AG04449 (cell line): ENCODE measurements around the gene RNF114.

Experiments
- CTCF ChIA-PET: fragments of 350-600 bp; formaldehyde crosslinking; extraction: SDS; loops from one replicate; lab custom pipeline; 2021; ENCODE audit warnings: antibody characterized with exemption; lab: Yijun Ruan, JAX
- POLR2A ChIA-PET: fragments of 400-600, 350-600 bp; formaldehyde crosslinking; extraction: SDS; loops from one replicate; lab custom pipeline; 2020; ENCODE audit warnings: antibody characterized with exemption, inconsistent platforms; lab: Yijun Ruan, JAX
- DNase-seq: peaks from one replicate; pipeline ENCODE4 v3.0.0-alpha.2; 2010; ENCODE audit warnings: low read depth, low spot score
- H3K4me3 ChIP-seq: 2 replicates; pipeline ENCODE4 v1.5.1; 2011; ENCODE audit warnings: low read depth, mild to moderate bottlenecking, control low read depth, low read length
- CTCF ChIP-seq: IDR thresholded peaks from one replicate; pipeline ENCODE4 v1.5.1; 2011; ENCODE audit warnings: mild to moderate bottlenecking, moderate library complexity, low read length, control low read depth, inconsistent platforms; ENCODE audit not compliant: insufficient read depth; ENCODE audit errors: missing control alignments

The RNF114 gene

DNA sequence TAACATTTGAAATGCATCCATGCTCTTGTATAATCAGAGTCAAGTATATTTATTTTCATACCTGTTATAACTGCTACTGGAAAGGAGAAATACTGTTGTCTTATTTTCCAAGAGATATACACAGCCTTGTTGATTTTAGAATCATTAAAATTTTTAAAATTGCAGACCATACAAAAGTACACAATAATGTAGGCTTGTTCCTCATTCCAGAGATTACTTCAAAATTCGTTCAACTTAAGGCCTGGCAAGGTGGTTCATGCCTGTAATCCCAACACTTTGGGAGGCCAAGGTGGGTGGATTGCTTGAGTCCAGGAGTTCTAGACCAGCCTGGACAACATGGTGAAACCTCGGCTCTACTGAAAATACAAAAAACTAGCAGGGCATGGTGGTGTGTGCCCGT is 6.1 kb downstream of the RNF114 start:
- no peak for DNase-seq
- H3K4me3 ChIP-seq, result no peak overlapping the region
- ChIA-PET POLR2A (no interaction called here), CTCF (interaction anchor here (3.0 kb wide), 1 partner anchor 37 kb away, joined by 11 read pairs; no protein-coding TSS in a partner anchor)
- no peak for TF ChIP-seq CTCF

DNA sequence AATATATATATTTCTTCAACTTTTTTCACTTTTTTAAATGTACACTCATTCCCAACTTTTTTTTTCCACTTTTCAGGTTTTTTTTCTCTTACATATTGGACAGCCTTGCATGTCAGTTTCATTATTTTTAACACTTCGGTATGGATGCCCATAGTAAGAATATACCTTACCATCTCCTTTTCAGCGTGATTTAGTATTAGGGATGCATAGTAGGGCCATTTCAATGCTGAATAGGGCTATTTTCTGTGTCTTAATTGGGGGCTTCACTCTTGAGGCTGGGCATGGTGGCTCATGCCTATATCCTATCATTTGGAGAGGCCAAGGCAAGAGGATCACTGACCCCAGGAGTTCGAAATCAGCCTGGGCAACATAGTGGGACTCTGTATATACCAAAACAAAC is 6.7 kb downstream of the RNF114 start:
- POLR2A ChIA-PET, result no interaction called here
- no peak for DNase-seq
- TF ChIP-seq CTCF, result no peak
- CTCF ChIA-PET, result interaction anchor here (1.1 kb wide), 1 partner anchor 36 kb away, joined by 6 read pairs; no protein-coding TSS in a partner anchor
- no peak overlapping the region for H3K4me3 ChIP-seq

- no peak for TF ChIP-seq CTCF
- ChIA-PET POLR2A (no interaction called here), CTCF (interaction anchor here (0.9 to 1.3 kb wide), 4 partner anchors 31 to 141 kb away, joined by 3 read pairs; no protein-coding TSS in a partner anchor)
- no peak overlapping the region for H3K4me3 ChIP-seq
- no peak for DNase-seq
These were observed 9.1 kb downstream of the RNF114 start for GRCh38 chr20:49945306-49945700.

DNA sequence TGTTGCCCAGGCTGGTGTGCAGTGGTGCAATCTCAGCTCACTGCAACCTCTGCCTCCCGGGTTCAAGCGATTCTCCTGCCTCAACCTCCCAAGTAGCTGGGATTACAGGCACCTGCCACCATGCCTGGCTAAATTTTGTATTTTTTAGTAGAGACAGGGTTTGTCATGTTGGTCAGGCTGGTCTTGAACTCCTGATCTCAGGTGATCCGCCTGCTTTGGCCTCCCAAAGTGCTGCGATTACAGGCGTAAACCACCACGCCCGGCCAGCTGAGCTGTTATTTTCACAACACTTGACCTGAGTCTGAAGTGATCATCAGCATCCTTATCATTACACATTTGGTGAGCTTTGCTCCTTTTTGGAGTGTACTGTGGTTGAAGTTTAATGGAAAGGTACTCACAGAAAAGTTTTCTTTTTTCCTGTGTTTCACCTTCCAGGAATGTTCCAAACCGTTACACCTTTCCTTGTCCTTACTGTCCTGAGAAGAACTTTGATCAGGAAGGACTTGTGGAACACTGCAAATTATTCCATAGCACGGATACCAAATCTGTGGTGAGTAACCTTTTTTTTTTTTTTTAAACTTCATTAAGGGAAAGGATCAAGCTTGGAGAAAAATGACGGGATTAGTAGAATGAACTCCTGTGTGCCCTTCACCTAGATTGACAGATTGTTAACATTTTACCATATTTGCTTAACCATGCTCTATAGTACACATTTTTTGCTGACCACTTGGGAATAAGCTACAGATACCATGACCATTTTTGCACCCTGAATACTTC is 9.7 kb downstream of the RNF114 start:
- TF ChIP-seq CTCF, result no peak
- CTCF ChIA-PET, result interaction anchor here (0.9 to 1.3 kb wide), 7 partner anchors 18 to 140 kb away, joined by 3 to 5 read pairs (median 3); no protein-coding TSS in a partner anchor
- DNase-seq, result no peak
- POLR2A ChIA-PET, result no interaction called here
- H3K4me3 ChIP-seq, result no peak overlapping the region

DNA sequence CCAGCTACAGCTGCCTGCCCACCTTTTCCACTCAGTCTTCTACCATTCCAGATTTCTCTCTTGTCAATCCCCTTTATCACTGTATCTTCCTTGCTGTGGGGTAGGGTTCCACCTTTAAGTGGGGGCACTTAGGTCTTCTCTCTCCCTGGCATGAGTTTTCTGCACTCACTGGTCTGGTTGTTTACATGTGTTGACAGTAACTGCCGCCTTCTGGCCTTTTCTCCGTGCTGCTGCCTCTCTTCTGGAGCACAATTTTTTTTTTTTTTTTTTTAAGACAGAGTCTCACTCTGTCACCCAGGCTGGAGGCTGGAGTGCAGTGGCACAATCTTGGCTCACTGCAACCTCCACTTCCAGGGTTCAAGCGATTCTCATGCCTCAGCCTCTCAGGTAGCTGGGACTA is 12.0 kb downstream of the RNF114 start:
- no peak overlapping the region for H3K4me3 ChIP-seq
- no peak for TF ChIP-seq CTCF
- no peak for DNase-seq
- CTCF ChIA-PET, result interaction anchor here (1.4 kb wide), 1 partner anchor 123 kb away, joined by 6 read pairs; no protein-coding TSS in a partner anchor
- POLR2A ChIA-PET, result interaction anchor here (1.3 kb wide), 1 partner anchor 12 kb away, joined by 5 read pairs; the partner anchor contains the start of gene RNF114
